Fibroblast of mammary gland (primary cell): ENCODE measurements around the gene SPACDR.

ENCODE experiments used
- DNase-seq: peaks from one replicate; pipeline ENCODE4 v3.0.0-alpha.2; 2010; ENCODE audit warnings: low read depth
- H3K4me3 ChIP-seq: 2 replicates; pipeline ENCODE4 v1.5.1; 2011; ENCODE audit warnings: low read depth, mild to moderate bottlenecking, low read length, moderate library complexity; ENCODE audit not compliant: control insufficient read depth
- CTCF ChIP-seq: conservative IDR thresholded peaks from 2 replicates; pipeline ENCODE4 v1.5.1; 2011; ENCODE audit warnings: low read depth, low read length, inconsistent platforms; ENCODE audit not compliant: control insufficient read depth, insufficient read depth

SPACDR gene

DNA sequence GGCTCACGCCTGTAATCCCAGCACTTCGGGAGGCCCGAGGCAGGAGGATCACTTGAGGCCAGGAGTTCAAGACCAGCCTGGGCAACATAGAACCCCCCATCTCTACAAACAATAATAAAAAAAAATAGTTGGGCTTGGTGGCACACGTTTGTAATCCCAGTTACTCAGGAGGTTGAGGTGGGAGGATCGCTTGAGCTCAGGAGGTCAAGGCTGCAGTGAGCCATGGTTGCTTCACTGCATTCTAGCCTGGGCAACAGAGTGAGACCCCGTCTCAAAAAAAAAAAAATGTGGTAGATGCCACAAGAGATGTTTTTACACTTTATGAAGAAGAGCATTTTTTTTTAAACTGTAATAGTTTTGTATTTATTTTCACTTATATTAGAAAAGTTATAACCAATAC is 32.4 kb upstream of the SPACDR start:
- H3K4me3 ChIP-seq = no peak overlapping the region
- DNase-seq = no peak
- TF ChIP-seq CTCF = no peak

- no peak for TF ChIP-seq CTCF
- no peak for DNase-seq
- no peak overlapping the region for H3K4me3 ChIP-seq
Observed at GRCh38 chr7:100493476-100494264, 29.6 kb upstream of the SPACDR start.

DNA sequence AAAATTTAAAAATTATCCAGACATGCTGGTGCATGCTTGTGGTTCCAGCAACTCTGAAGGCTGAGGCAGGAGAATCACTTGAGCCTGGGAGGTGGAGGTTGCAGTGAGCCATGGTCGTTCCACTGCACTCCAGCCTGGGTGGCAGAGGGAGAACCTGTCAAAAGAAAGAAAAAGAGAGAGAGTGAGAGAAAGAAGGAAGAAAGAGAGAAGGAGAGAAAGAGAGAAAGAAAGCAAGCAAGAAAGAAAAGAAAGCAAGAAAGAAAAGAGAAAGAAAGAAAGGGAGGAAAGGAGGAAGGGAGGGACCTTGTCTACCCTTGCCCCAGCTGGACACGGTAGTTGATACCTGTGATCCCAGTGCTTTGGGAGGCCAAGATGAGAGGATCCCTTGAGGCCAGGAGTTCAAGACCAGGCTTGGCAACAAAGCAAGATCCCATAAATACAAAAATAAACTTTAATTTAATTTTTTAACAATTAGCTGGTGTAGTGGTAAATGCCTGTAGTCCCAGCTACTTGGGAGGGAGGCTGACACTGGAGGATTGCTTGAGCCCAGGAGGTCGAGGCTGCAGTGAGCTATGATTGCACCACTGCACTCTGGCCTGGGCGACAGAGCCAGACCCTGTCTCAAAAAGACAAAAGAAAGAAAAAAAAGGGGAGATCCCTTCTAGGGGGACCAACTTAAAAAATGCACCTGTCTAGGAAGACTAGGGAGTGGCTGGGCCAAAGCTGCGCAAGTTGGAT is 28.8 kb upstream of the SPACDR start:
- TF ChIP-seq CTCF = no peak
- no peak overlapping the region for H3K4me3 ChIP-seq
- no peak for DNase-seq

GRCh38 chr7:100491192-100491578 is 27.1 kb upstream of the SPACDR start:
- DNase-seq = no peak
- H3K4me3 ChIP-seq = no peak overlapping the region
- TF ChIP-seq CTCF = no peak

GRCh38 chr7:100490483-100491191 is 26.6 kb upstream of the SPACDR start:
- no peak for TF ChIP-seq CTCF
- no peak for DNase-seq
- H3K4me3 ChIP-seq = no peak overlapping the region

DNA sequence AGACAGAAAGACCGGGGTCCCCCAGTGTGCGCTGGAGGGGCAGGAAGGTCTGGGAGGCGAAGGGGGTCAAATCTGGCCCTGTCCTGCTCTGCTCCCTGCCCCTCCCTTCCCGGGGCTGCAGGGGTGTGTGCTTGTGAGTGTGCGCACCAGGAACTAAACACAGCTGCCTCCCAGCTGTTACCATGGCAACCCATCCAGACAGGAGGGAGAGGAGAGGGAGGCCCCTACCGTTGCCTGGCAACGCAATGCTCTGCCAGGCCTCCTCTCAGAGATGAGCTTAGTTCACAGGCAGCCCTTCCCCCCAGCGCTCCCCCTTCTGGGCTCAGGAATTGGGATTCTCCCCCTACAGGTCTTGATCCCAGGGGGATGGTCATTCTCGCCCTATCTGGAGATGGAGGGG is 25.8 kb upstream of the SPACDR start:
- no peak overlapping the region for H3K4me3 ChIP-seq
- no peak for TF ChIP-seq CTCF
- peak; percentile 83 for DNase-seq
